Thyroid gland (tissue), 4 donors: ENCODE data around the gene KMT2B.

Experiments used
- CTCF ChIP-seq, 6 experiments: fragments of 200-600 bp in 3 of 6; fragments of 450-650 bp in 3 of 6; sonication (generic) in 3 of 6; IDR thresholded peaks; one replicate each; pipeline ENCODE4 v1.5.1; 2016 to 2019; ENCODE audit warnings: antibody characterized with exemption in 6 of 6, mild to moderate bottlenecking in 2 of 6, inconsistent platforms in 1 of 6, moderate library complexity in 1 of 6
- POLR2A ChIP-seq, 2 donors: fragments of 450-650 bp; IDR thresholded peaks; one replicate each; pipeline ENCODE4 v1.6.1; 2017; ENCODE audit warnings: antibody characterized with exemption in 2 of 2, mild to moderate bottlenecking in 2 of 2, moderate library complexity in 1 of 2

- TF ChIP-seq CTCF (IDR thresholded peaks at IDR 0.05) (no peak), POLR2A (IDR thresholded peaks at IDR 0.05) (no peak)
These were observed 5.9 kb downstream of the KMT2B start for GRCh38 chr19:35723671-35724070.
